H1 (cell line): ENCODE data around the gene CYP2W1. TPM values are rescaled to one million over a fixed set of nuclear protein-coding genes. Genes with fewer than 3 reads are reported as not detected.

Experiments
- JUN ChIP-seq: IDR thresholded peaks from 2 replicates; pipeline ENCODE4 v1.6.1; 2011; ENCODE audit warnings: low read depth, mild to moderate bottlenecking, improper control_type of control experiment, low read length
- JUND ChIP-seq: IDR thresholded peaks from 2 replicates; pipeline ENCODE4 v1.6.1; 2011; ENCODE audit warnings: mild to moderate bottlenecking, improper control_type of control experiment, low read length
- polyA plus RNA-seq, 7 experiments: library from polyadenylated mRNA; depleted of rRNA in 3 of 7; stranded (reverse) in 5 of 7; unstranded in 2 of 7; fragments of >200 nt in 5 of 7; fragments of 200-250 nt in 2 of 7; gene quantifications; 1 replicate in 5 of 7; 2 replicates in 1 of 7; 4 replicates in 1 of 7; pipeline versions ENCODE4 v1.2.1 to v1.2.3, GENCODE V29; 2011 to 2013; ENCODE audit warnings: missing spikeins in 2 of 7, mixed read lengths in 2 of 7
- total RNA-seq: library from RNA; stranded (reverse); fragmentation: NEBNext Ultra II Directional; extraction: Animal tissue kit (Norgen Biotek cat#: 25700); gene quantifications from 2 replicates; pipeline ENCODE4 v1.2.1, GENCODE V29; 2021

The CYP2W1 gene
- total and polyA plus RNA-seq, 2 of the 8 experiments (the other 6 are each of a cell fraction or from before 2014, with no cell fraction given) = not detected

DNA sequence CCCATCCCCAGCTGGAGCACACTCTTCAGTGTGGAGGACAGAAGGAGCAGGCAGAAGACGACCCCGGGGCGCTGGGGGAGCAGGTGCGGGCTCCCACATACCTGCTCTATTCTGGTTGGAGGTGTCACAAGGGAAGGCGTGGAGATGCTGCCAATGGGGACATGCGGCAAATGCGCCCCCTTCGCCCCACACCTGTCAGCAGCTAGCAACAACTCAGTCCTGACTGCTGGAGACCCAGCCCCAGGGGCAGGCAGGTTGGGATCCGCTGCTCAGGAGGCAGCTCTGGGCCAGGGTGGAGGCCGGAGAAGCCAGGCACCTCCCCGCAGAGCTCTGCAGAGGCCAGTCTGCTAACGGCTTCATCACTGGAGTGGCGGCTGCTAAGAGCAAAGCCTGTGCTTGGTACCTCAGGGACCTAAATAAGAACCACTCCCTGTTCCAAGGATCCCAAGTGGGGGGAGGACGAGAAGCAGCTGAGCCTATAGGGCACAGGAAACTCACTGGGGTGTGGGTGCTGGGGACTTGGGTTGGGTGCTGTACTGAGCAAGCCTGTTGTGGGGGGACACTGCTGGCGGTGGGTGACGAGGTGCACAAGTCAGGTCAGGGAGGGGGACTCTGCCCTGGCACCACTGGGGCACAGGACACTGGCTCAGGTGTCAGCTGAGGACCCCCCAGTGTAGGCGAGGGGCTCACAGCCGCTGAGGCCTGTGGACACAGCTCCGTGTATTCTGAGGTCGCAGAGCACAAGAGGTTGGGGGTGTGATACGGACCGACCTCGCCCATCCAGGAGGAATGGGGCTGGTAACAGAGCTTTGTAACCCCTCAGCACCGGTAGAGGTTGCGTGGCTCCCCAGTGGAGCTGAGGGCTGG lies 42.1 kb downstream of the CYP2W1 start (continued):
- no peak for TF ChIP-seq JUN
- no peak for TF ChIP-seq JUND
